WTC11 (cell line): ENCODE measurements around the gene ECM1. TPM values are rescaled to one million over a fixed set of nuclear protein-coding genes. Genes with fewer than 3 reads are reported as not detected.

ENCODE experiments used
- ATAC-seq: fragments of 200-7000 bp; cut with Tn5 transposase; 2 replicates; pipeline ENCODE4 v1.10.0; 2021; ENCODE audit warnings: mild to moderate bottlenecking, moderate library complexity
- CTCF ChIA-PET: fragments of 300-600 bp; sonication (Branson Sonifier 250); formaldehyde crosslinking; loops from one replicate; lab custom pipeline; 2021; ENCODE audit warnings: antibody characterized with exemption; lab: Charles Lee
- POLR2A ChIA-PET: fragments of 350-600 bp; sonication (Branson Sonifier 250); formaldehyde crosslinking; loops from one replicate; lab custom pipeline; 2021; ENCODE audit warnings: antibody characterized with exemption; lab: Charles Lee
- DNase-seq: peaks from one replicate; pipeline ENCODE4 v3.0.0; 2021; ENCODE audit warnings: low spot score
- H3K27ac Mint-ChIP-seq: 2 replicates; pipeline ENCODE4 v1.8.0; 2021; ENCODE audit warnings: mixed read lengths
- H3K27me3 Mint-ChIP-seq: 2 replicates; pipeline ENCODE4 v1.8.0; 2021; ENCODE audit warnings: low read depth, mild to moderate bottlenecking, moderate library complexity, mixed read lengths
- H3K36me3 Mint-ChIP-seq: 2 replicates; pipeline ENCODE4 v1.8.0; 2021; ENCODE audit warnings: mixed read lengths
- H3K4me1 Mint-ChIP-seq: 2 replicates; pipeline ENCODE4 v1.8.0; 2022; ENCODE audit warnings: mixed read lengths
- H3K4me3 Mint-ChIP-seq: 2 replicates; pipeline ENCODE4 v1.8.0; 2021; ENCODE audit warnings: mild to moderate bottlenecking, moderate library complexity, mixed read lengths
- H3K9me3 Mint-ChIP-seq: 2 replicates; pipeline ENCODE4 v1.8.0; 2021; ENCODE audit warnings: mixed read lengths
- CREM ChIP-seq: sonication (generic); formaldehyde crosslinking; IDR thresholded peaks from 2 replicates; pipeline ENCODE4 v1.8.1; 2022; ENCODE audit warnings: mild to moderate bottlenecking, missing genetic modification reagents, moderate library complexity
- FOXJ3 ChIP-seq: sonication (generic); formaldehyde crosslinking; IDR thresholded peaks from 2 replicates; pipeline ENCODE4 v1.9.0; 2021; ENCODE audit warnings: missing genetic modification reagents, mild to moderate bottlenecking, borderline replicate concordance
- GABPB1 ChIP-seq: sonication (generic); formaldehyde crosslinking; IDR thresholded peaks from 2 replicates; pipeline ENCODE4 v1.8.1; 2023; ENCODE audit warnings: mild to moderate bottlenecking, missing genetic modification reagents
- MYBL2 ChIP-seq: sonication (generic); formaldehyde crosslinking; IDR thresholded peaks from 2 replicates; pipeline ENCODE4 v1.8.1; 2023; ENCODE audit warnings: mild to moderate bottlenecking, moderate library complexity, missing genetic modification reagents
- NR1H2 ChIP-seq: sonication (generic); formaldehyde crosslinking; IDR thresholded peaks from 2 replicates; pipeline ENCODE4 v1.9.0; 2021; ENCODE audit warnings: mild to moderate bottlenecking, moderate library complexity, missing genetic modification reagents
- OVOL2 ChIP-seq: fragments of 250-450 bp; sonication (Bioruptor Pico); IDR thresholded peaks from 2 replicates; pipeline ENCODE4 v1.9.0; 2021; ENCODE audit warnings: mild to moderate bottlenecking, borderline replicate concordance
- TEAD1 ChIP-seq: sonication (generic); formaldehyde crosslinking; IDR thresholded peaks from 2 replicates; pipeline ENCODE4 v1.8.0; 2022; ENCODE audit warnings: mild to moderate bottlenecking, missing genetic modification reagents
- ZNF263 ChIP-seq: sonication (generic); formaldehyde crosslinking; IDR thresholded peaks from 2 replicates; pipeline ENCODE4 v1.8.1; 2022; ENCODE audit warnings: low read depth, mild to moderate bottlenecking, moderate library complexity, missing genetic modification reagents
- total RNA-seq: library from RNA; stranded (reverse); gene quantifications from 3 replicates; pipeline ENCODE4 v1.2.3, GENCODE V29; 2021
- TF ChIP-seq, protein P1 (sequence below): sonication (generic); formaldehyde crosslinking; IDR thresholded peaks from 2 replicates; pipeline ENCODE4 v1.8.1; 2022; ENCODE audit warnings: mild to moderate bottlenecking, moderate library complexity, missing genetic modification reagents
- TF ChIP-seq, protein P2 (sequence below): sonication (generic); formaldehyde crosslinking; IDR thresholded peaks from 2 replicates; pipeline ENCODE4 v1.8.0; 2022; ENCODE audit warnings: mild to moderate bottlenecking, missing genetic modification reagents
- TF ChIP-seq, protein P3 (sequence below): fragments of 250-450 bp; sonication (Bioruptor Pico); IDR thresholded peaks from 2 replicates; pipeline ENCODE4 v1.9.0; 2021; ENCODE audit warnings: mild to moderate bottlenecking
- TF ChIP-seq, protein P4 (sequence below): sonication (generic); formaldehyde crosslinking; IDR thresholded peaks from 2 replicates; pipeline ENCODE4 v1.8.1; 2023; ENCODE audit warnings: mild to moderate bottlenecking, moderate library complexity, missing genetic modification reagents
- TF ChIP-seq, protein P5 (sequence below): sonication (generic); formaldehyde crosslinking; IDR thresholded peaks from 2 replicates; pipeline ENCODE4 v1.8.0; 2023; ENCODE audit warnings: missing genetic modification reagents, mild to moderate bottlenecking, borderline replicate concordance
- TF ChIP-seq, protein P6 (sequence below): sonication (generic); formaldehyde crosslinking; IDR thresholded peaks from 2 replicates; pipeline ENCODE4 v1.8.0; 2022; ENCODE audit warnings: mild to moderate bottlenecking, missing genetic modification reagents

The ECM1 gene
- total RNA-seq, 1 experiment from 2014 or later = 1.6 TPM

DNA sequence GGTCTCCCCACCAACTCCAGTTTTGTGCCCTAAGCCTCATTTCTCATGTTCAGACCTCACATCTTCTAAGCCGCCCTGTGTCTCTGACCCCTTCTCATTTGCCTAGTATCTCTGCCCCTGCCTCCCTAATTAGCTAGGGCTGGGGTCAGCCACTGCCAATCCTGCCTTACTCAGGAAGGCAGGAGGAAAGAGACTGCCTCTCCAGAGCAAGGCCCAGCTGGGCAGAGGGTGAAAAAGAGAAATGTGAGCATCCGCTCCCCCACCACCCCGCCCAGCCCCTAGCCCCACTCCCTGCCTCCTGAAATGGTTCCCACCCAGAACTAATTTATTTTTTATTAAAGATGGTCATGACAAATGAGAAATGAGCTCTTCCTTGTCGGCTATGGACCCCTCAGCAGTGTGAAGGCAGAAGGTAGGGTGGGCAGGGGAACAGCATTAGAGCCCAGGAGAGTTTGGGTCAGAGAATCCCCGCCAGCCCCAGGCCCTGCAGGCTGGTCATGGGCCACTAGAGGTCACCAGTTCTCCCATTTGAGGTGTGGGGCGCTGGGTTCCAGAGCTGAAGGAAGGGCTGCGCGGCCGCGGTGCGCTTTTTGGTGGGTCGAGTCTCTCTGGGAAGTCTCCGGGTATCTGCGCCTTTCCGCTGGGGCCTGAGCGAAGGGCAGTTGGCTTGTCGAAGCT lies 52.8 kb downstream of the ECM1 start (continued):
- TF ChIP-seq, protein P1, sequence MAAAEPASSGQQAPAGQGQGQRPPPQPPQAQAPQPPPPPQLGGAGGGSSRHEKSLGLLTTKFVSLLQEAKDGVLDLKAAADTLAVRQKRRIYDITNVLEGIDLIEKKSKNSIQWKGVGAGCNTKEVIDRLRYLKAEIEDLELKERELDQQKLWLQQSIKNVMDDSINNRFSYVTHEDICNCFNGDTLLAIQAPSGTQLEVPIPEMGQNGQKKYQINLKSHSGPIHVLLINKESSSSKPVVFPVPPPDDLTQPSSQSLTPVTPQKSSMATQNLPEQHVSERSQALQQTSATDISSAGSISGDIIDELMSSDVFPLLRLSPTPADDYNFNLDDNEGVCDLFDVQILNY = no peak
- 0 out of 2 replicates have a peak, but pooled peaks have one; percentile 9 for TF ChIP-seq MYBL2 (CRISPR knock-in tag)
- TF ChIP-seq, protein P2, sequence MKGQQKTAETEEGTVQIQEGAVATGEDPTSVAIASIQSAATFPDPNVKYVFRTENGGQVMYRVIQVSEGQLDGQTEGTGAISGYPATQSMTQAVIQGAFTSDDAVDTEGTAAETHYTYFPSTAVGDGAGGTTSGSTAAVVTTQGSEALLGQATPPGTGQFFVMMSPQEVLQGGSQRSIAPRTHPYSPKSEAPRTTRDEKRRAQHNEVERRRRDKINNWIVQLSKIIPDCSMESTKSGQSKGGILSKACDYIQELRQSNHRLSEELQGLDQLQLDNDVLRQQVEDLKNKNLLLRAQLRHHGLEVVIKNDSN (CRISPR knock-in tag) = no peak
- TF ChIP-seq CREM (CRISPR knock-in tag) = no peak
- TF ChIP-seq, protein P3, sequence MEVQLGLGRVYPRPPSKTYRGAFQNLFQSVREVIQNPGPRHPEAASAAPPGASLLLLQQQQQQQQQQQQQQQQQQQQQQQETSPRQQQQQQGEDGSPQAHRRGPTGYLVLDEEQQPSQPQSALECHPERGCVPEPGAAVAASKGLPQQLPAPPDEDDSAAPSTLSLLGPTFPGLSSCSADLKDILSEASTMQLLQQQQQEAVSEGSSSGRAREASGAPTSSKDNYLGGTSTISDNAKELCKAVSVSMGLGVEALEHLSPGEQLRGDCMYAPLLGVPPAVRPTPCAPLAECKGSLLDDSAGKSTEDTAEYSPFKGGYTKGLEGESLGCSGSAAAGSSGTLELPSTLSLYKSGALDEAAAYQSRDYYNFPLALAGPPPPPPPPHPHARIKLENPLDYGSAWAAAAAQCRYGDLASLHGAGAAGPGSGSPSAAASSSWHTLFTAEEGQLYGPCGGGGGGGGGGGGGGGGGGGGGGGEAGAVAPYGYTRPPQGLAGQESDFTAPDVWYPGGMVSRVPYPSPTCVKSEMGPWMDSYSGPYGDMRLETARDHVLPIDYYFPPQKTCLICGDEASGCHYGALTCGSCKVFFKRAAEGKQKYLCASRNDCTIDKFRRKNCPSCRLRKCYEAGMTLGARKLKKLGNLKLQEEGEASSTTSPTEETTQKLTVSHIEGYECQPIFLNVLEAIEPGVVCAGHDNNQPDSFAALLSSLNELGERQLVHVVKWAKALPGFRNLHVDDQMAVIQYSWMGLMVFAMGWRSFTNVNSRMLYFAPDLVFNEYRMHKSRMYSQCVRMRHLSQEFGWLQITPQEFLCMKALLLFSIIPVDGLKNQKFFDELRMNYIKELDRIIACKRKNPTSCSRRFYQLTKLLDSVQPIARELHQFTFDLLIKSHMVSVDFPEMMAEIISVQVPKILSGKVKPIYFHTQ = no peak
- no peak for TF ChIP-seq FOXJ3
- TF ChIP-seq, protein P4, sequence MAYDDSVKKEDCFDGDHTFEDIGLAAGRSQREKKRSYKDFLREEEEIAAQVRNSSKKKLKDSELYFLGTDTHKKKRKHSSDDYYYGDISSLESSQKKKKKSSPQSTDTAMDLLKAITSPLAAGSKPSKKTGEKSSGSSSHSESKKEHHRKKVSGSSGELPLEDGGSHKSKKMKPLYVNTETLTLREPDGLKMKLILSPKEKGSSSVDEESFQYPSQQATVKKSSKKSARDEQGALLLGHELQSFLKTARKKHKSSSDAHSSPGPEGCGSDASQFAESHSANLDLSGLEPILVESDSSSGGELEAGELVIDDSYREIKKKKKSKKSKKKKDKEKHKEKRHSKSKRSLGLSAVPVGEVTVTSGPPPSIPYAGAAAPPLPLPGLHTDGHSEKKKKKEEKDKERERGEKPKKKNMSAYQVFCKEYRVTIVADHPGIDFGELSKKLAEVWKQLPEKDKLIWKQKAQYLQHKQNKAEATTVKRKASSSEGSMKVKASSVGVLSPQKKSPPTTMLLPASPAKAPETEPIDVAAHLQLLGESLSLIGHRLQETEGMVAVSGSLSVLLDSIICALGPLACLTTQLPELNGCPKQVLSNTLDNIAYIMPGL = 0 out of 2 replicates have a peak, but pooled peaks have one; percentile 26
- TF ChIP-seq, protein P5, sequence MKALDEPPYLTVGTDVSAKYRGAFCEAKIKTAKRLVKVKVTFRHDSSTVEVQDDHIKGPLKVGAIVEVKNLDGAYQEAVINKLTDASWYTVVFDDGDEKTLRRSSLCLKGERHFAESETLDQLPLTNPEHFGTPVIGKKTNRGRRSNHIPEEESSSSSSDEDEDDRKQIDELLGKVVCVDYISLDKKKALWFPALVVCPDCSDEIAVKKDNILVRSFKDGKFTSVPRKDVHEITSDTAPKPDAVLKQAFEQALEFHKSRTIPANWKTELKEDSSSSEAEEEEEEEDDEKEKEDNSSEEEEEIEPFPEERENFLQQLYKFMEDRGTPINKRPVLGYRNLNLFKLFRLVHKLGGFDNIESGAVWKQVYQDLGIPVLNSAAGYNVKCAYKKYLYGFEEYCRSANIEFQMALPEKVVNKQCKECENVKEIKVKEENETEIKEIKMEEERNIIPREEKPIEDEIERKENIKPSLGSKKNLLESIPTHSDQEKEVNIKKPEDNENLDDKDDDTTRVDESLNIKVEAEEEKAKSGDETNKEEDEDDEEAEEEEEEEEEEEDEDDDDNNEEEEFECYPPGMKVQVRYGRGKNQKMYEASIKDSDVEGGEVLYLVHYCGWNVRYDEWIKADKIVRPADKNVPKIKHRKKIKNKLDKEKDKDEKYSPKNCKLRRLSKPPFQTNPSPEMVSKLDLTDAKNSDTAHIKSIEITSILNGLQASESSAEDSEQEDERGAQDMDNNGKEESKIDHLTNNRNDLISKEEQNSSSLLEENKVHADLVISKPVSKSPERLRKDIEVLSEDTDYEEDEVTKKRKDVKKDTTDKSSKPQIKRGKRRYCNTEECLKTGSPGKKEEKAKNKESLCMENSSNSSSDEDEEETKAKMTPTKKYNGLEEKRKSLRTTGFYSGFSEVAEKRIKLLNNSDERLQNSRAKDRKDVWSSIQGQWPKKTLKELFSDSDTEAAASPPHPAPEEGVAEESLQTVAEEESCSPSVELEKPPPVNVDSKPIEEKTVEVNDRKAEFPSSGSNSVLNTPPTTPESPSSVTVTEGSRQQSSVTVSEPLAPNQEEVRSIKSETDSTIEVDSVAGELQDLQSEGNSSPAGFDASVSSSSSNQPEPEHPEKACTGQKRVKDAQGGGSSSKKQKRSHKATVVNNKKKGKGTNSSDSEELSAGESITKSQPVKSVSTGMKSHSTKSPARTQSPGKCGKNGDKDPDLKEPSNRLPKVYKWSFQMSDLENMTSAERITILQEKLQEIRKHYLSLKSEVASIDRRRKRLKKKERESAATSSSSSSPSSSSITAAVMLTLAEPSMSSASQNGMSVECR (CRISPR knock-in tag) = no peak
- TF ChIP-seq OVOL2 (CRISPR knock-in tag) = no peak

DNA sequence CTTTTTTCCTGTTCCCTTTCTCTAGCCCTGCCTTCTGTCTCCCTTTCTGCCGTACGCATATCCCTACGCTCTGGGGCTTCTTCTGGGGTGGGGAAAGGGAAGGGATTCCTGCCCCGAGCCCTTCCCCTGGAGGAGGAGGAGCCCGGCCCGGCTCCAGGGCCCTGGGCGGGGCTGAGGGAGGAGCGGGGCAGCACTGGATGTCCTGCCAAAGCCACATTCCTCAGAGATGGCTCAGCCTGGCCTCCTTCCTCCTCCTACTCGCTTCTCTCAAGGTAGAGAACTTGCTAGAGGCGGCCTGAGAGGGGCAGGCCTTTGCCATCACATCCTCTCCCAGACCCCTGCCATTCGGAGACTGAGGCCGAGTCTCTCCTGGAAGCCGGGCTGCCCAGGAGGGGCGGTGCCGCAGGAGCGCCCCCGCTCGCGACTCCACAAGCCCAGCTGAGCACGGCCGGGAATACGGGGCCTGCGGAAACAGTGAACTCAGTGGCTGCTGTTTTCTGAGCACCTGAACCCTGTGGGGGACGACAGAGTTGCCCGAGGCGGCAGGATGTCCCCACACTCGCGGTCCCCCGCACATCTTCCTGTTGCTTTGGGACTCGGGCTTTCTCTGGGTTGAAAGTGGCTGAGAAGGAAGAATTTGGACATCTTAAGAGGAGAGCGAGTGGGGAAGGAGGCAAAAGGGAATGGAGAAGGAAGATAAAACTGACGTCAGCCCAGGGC lies 53.5 kb downstream of the ECM1 start:
- peak; percentile 90 for DNase-seq
- ChIA-PET CTCF (interaction anchor here (0.6 to 7.9 kb wide), 29 partner anchors 9 to 482 kb away, joined by 3 to 144 read pairs (median 6); partner anchors contain the start of genes ADAMTSL4, ENSA, FALEC and GOLPH3L), POLR2A (interaction anchor here (0.5 to 6.4 kb wide), 18 partner anchors 9 to 415 kb away, joined by 3 to 188 read pairs (median 4); partner anchors contain the start of genes ADAMTSL4, ENSA, FALEC and GOLPH3L)
- Mint-ChIP-seq H3K36me3 (no peaks in the 10 kb centered on the region), H3K4me1 (peaks cover 48% of the 10 kb centered on the region), H3K27ac (peak overlapping the region; percentile 98), H3K27me3 (no peaks in the 10 kb centered on the region), H3K9me3 (no peaks in the 10 kb centered on the region), H3K4me3 (peak overlapping the region; percentile 92)
- peak; percentile 81 for ATAC-seq
- TF ChIP-seq, protein P6, sequence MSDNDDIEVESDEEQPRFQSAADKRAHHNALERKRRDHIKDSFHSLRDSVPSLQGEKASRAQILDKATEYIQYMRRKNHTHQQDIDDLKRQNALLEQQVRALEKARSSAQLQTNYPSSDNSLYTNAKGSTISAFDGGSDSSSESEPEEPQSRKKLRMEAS (CRISPR knock-in tag) = peak; percentile 58; the same call in 1 of the 2 replicates
- TF ChIP-seq MYBL2 (CRISPR knock-in tag) (0 out of 2 replicates have a peak, but pooled peaks have one; percentile 22), CREM (CRISPR knock-in tag) (no peak), NR1H2 (CRISPR knock-in tag) (no peak), GABPB1 (CRISPR knock-in tag) (peak; percentile 27; the same call in 1 of the 2 replicates), TEAD1 (peak; percentile 39; the same call in 1 of the 2 replicates), ZNF263 (CRISPR knock-in tag) (peak; percentile 32; the same call in 1 of the 2 replicates)
- TF ChIP-seq, protein P4 = peak; percentile 13; the same call in 1 of the 2 replicates
- TF ChIP-seq, protein P5 (CRISPR knock-in tag) = 0 out of 2 replicates have a peak, but pooled peaks have one; percentile 58
